HL-60 (cell line): ENCODE data around the gene CACUL1.

Experiments
- DNase-seq, 2 experiments: peaks; one replicate each; pipeline ENCODE4 v3.0.0-alpha.2; 2010 to 2020; ENCODE audit warnings: low read depth in 1 of 2, low spot score in 1 of 2
- H3K27ac ChIP-seq: fragments of 250-450 bp; sonication (Bioruptor Pico); replicated peaks from 2 replicates; pipeline ENCODE4 v1.5.1; 2020; ENCODE audit warnings: mild to moderate bottlenecking, moderate library complexity
- H3K27me3 ChIP-seq: fragments of 250-450 bp; sonication (Bioruptor Pico); 2 replicates; pipeline ENCODE4 v1.5.1; 2021; ENCODE audit warnings: mild to moderate bottlenecking, moderate library complexity; ENCODE audit not compliant: insufficient read depth, poor library complexity, severe bottlenecking
- H3K4me3 ChIP-seq: replicated peaks from 2 replicates; pipeline ENCODE4 v1.5.1; 2011; ENCODE audit warnings: mild to moderate bottlenecking, control low read depth, low read length; ENCODE audit not compliant: insufficient read depth
- CTCF ChIP-seq: IDR thresholded peaks from one replicate; pipeline ENCODE4 v1.5.1; 2011; ENCODE audit warnings: low read length, control low read depth, inconsistent platforms; ENCODE audit not compliant: insufficient read depth
- GABPA ChIP-seq: IDR thresholded peaks from 2 replicates; pipeline ENCODE4 v1.6.1; 2012; ENCODE audit warnings: low read depth
- POLR2AphosphoS5 ChIP-seq: IDR thresholded peaks from 2 replicates; pipeline ENCODE4 v1.6.1; 2012; ENCODE audit warnings: low read depth
- SPI1 ChIP-seq: IDR thresholded peaks from 2 replicates; pipeline ENCODE4 v1.6.1; 2012; ENCODE audit warnings: low read depth, mild to moderate bottlenecking, borderline replicate concordance
- TF ChIP-seq, protein P1 (sequence below): IDR thresholded peaks from 2 replicates; pipeline ENCODE4 v1.6.1; 2012; ENCODE audit warnings: low read depth; ENCODE audit not compliant: insufficient replicate concordance

CACUL1 gene

DNA sequence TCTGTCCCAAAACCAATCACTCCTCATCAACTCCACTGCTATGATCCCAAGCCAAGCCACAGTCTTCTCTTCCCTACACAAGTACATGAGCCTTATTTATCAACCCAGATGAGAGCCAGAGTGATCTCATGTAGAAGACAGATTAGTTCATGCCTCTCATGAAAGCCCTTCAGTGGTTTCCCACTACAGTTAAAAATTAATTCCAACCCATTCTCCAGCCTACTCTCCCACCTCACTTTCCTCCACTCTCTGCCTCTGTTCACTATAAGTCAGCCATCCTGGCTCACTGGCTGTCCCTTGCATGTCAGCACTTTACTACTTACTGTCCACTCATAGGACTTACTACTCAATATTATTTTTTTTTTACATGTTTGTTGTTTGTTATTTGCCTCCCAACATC lies 67.3 kb downstream of the CACUL1 start:
- Histone ChIP-seq H3K27me3 (no peaks in the 10 kb centered on the region), H3K4me3 (no peak overlapping the region), H3K27ac (no peak overlapping the region)
- no peak for DNase-seq
- TF ChIP-seq GABPA (no peak), POLR2AphosphoS5 (no peak), SPI1 (no peak), CTCF (no peak)
- TF ChIP-seq, protein P1, sequence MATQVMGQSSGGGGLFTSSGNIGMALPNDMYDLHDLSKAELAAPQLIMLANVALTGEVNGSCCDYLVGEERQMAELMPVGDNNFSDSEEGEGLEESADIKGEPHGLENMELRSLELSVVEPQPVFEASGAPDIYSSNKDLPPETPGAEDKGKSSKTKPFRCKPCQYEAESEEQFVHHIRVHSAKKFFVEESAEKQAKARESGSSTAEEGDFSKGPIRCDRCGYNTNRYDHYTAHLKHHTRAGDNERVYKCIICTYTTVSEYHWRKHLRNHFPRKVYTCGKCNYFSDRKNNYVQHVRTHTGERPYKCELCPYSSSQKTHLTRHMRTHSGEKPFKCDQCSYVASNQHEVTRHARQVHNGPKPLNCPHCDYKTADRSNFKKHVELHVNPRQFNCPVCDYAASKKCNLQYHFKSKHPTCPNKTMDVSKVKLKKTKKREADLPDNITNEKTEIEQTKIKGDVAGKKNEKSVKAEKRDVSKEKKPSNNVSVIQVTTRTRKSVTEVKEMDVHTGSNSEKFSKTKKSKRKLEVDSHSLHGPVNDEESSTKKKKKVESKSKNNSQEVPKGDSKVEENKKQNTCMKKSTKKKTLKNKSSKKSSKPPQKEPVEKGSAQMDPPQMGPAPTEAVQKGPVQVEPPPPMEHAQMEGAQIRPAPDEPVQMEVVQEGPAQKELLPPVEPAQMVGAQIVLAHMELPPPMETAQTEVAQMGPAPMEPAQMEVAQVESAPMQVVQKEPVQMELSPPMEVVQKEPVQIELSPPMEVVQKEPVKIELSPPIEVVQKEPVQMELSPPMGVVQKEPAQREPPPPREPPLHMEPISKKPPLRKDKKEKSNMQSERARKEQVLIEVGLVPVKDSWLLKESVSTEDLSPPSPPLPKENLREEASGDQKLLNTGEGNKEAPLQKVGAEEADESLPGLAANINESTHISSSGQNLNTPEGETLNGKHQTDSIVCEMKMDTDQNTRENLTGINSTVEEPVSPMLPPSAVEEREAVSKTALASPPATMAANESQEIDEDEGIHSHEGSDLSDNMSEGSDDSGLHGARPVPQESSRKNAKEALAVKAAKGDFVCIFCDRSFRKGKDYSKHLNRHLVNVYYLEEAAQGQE = no peak

DNA sequence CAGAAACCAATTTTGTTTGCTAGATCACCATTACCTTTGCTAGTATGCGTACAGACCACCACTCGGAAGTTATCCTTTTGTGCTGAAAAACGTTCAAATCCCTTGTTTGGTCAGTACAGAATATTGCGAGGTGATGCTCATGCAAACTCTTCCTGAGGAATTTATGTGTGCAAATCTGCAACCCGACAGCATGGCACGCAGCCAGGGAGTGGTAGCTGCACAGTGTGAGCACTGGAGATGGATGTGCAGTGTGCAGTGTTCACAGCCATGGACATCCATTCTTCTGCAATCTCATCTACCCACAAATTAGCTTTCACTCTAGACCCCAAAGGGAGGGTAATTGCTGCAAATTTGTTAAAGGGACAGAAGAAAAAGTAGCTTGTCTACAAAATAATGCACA lies 72.2 kb downstream of the CACUL1 start:
- no peaks in the 10 kb centered on the region for H3K27me3 ChIP-seq
- H3K27ac ChIP-seq = no peak overlapping the region
- H3K4me3 ChIP-seq = no peak overlapping the region
- DNase-seq = no peak
- TF ChIP-seq, protein P1 = no peak
- no peak for TF ChIP-seq POLR2AphosphoS5
- no peak for TF ChIP-seq SPI1
- TF ChIP-seq CTCF = no peak
- no peak for TF ChIP-seq GABPA

- TF ChIP-seq SPI1 (no peak), POLR2AphosphoS5 (no peak), CTCF (no peak), GABPA (no peak)
- TF ChIP-seq, protein P1 = no peak
- no peaks in the 10 kb centered on the region for H3K27me3 ChIP-seq
- no peak overlapping the region for H3K4me3 ChIP-seq
- DNase-seq = no peak
- no peak overlapping the region for H3K27ac ChIP-seq
These were observed 74.6 kb downstream of the CACUL1 start for GRCh38 chr10:118680197-118680596.
